Muscle of arm (tissue), 12 donors: ENCODE measurements around the gene MYO7B. TPM values are rescaled to one million over a fixed set of nuclear protein-coding genes. Genes with fewer than 3 reads are reported as not detected.

ENCODE experiments used
- DNase-seq: peaks from one replicate; pipeline ENCODE4 v3.0.0-alpha.2; 2013
- polyA plus RNA-seq, 12 donors: library from polyadenylated mRNA; unstranded; fragments of 120-200 nt; gene quantifications; one replicate each; pipeline ENCODE4 v1.2.1, GENCODE V29; 2013; ENCODE audit not compliant: insufficient read length in 12 of 12

Gene MYO7B
- polyA plus RNA-seq, 12 donors, result 0.54 to 24.5 (median 0.97) TPM; not detected in 1

- no peak for DNase-seq
Observed at GRCh38 chr2:127636248-127637235, 101.1 kb downstream of the MYO7B start.

GRCh38 chr2:127637236-127637630 lies 101.8 kb downstream of the MYO7B start:
- DNase-seq, result no peak

GRCh38 chr2:127637725-127638252 lies 102.3 kb downstream of the MYO7B start:
- DNase-seq, result peak; percentile 47

- no peak for DNase-seq
Observed at GRCh38 chr2:127638361-127639110, 103.1 kb downstream of the MYO7B start.

GRCh38 chr2:127639111-127639474 lies 103.6 kb downstream of the MYO7B start:
- no peak for DNase-seq

GRCh38 chr2:127640082-127641072 lies 104.9 kb downstream of the MYO7B start:
- no peak for DNase-seq

- no peak for DNase-seq
Observed at GRCh38 chr2:127641133-127641532, 105.7 kb downstream of the MYO7B start.

GRCh38 chr2:127641846-127642507 lies 106.5 kb downstream of the MYO7B start:
- no peak for DNase-seq

- no peak for DNase-seq
Observed at GRCh38 chr2:127642706-127643438, 107.4 kb downstream of the MYO7B start.

GRCh38 chr2:127643439-127644065 lies 108.1 kb downstream of the MYO7B start:
- DNase-seq, result no peak

- DNase-seq, result no peak
Observed at GRCh38 chr2:127644066-127645025, 108.9 kb downstream of the MYO7B start.

GRCh38 chr2:127645026-127645394 lies 109.5 kb downstream of the MYO7B start:
- DNase-seq, result no peak

- DNase-seq, result no peak
Observed at GRCh38 chr2:127645395-127646291, 110.2 kb downstream of the MYO7B start, which contains the start of gene GPR17. TSS of gene GPR17 (plus strand) at chr2:127646153. CDS start at chr2:127650736, 4,583 bp downstream.

GRCh38 chr2:127646487-127647241 lies 111.2 kb downstream of the MYO7B start:
- DNase-seq, result no peak

GRCh38 chr2:127647242-127648190 lies 112.0 kb downstream of the MYO7B start:
- no peak for DNase-seq
